Mucosa of descending colon (tissue), 3 donors: Measurements from ENCODE around the gene NEIL3. TPM values are rescaled to one million over a fixed set of nuclear protein-coding genes. Genes with fewer than 3 reads are reported as not detected.

Experiments used
- ATAC-seq: fragments of 200-7000 bp; cut with Tn5 transposase; one replicate; pipeline ENCODE4 v1.9.1; 2020; ENCODE audit warnings: mild to moderate bottlenecking, moderate library complexity
- DNase-seq, 3 donors: peaks; one replicate each; pipeline ENCODE4 v3.0.0-alpha.2; 2020
- H3K36me3 ChIP-seq: fragments of 200-600 bp; one replicate; pipeline ENCODE4 v1.8.0; 2021; ENCODE audit warnings: low read depth, mild to moderate bottlenecking
- H3K4me1 ChIP-seq: fragments of 200-600 bp; one replicate; pipeline ENCODE4 v1.8.0; 2021; ENCODE audit warnings: low read depth, mild to moderate bottlenecking
- H3K4me3 ChIP-seq: fragments of 200-600 bp; one replicate; pipeline ENCODE4 v1.8.0; 2021; ENCODE audit warnings: mild to moderate bottlenecking
- H3K9me3 ChIP-seq: fragments of 200-600 bp; one replicate; pipeline ENCODE4 v1.8.0; 2021; ENCODE audit warnings: mild to moderate bottlenecking
- CTCF ChIP-seq: fragments of 200-600 bp; IDR thresholded peaks from one replicate; pipeline ENCODE4 v1.8.0; 2022; ENCODE audit warnings: antibody characterized with exemption, mild to moderate bottlenecking
- intact Hi-C, 2 donors: fragments of 100-400 bp; cut with DNase I in 1 of 2; cut with micrococcal nuclease in 1 of 2; formaldehyde crosslinking; loops; one replicate each; pipeline versions ENCODE4 v1.11.0 to v1.11.1; 2022; cut with DNase I, micrococcal nuclease
- total RNA-seq, 3 donors: library from RNA; stranded (reverse); fragmentation: NEBNext Ultra II Directional in 2 of 3; extraction: Animal tissue kit (Norgen Biotek cat#: 25700) in 2 of 3; gene quantifications; one replicate each; pipeline versions ENCODE4 v1.2.1 to v1.2.4, GENCODE V29; 2021 to 2023
- donor health status: DM: no; HTN: no; CAD: no; lungs with moderate emphysema.
- donor health status: DM: no; HTN: no; CAD: no.
- donor health status: DM: no; HTN: yes; CAD: no.

Gene NEIL3
- total RNA-seq, 3 donors from 2014 or later = 0.76 to 3.2 (median 1.4) TPM

GRCh38 chr4:177267911-177268310, 41.8 kb upstream of the NEIL3 start:
- no peaks in the 10 kb centered on the region for H3K9me3 ChIP-seq
- DNase-seq = no peak
- intact Hi-C loops = no loop called here
- no peaks in the 10 kb centered on the region for H3K4me1 ChIP-seq
- no peak overlapping the region for H3K4me3 ChIP-seq
- ATAC-seq = no peak
- no peak for TF ChIP-seq CTCF
- H3K36me3 ChIP-seq = no peaks in the 10 kb centered on the region

GRCh38 chr4:177271091-177271490, 38.6 kb upstream of the NEIL3 start:
- DNase-seq = no peak
- no peak for TF ChIP-seq CTCF
- no peaks in the 10 kb centered on the region for H3K4me1 ChIP-seq
- no peaks in the 10 kb centered on the region for H3K9me3 ChIP-seq
- no peak for ATAC-seq
- no peak overlapping the region for H3K4me3 ChIP-seq
- intact Hi-C loops = no loop called here
- H3K36me3 ChIP-seq = no peaks in the 10 kb centered on the region

- DNase-seq (no peak), ATAC-seq (no peak)
- intact Hi-C loops = no loop called here
- H3K4me3 ChIP-seq = no peak overlapping the region
- H3K36me3 ChIP-seq = no peaks in the 10 kb centered on the region
- TF ChIP-seq CTCF = no peak
- H3K9me3 ChIP-seq = no peaks in the 10 kb centered on the region
- H3K4me1 ChIP-seq = no peaks in the 10 kb centered on the region
Measured at GRCh38 chr4:177271915-177272766, 37.5 kb upstream of the NEIL3 start.

- peaks cover under 1% of the 10 kb centered on the region for H3K4me1 ChIP-seq
- intact Hi-C loops = no loop called here
- DNase-seq = no peak
Measured at GRCh38 chr4:177275999-177276398, 33.7 kb upstream of the NEIL3 start.

GRCh38 chr4:177281351-177281909, 28.2 kb upstream of the NEIL3 start:
- ATAC-seq = no peak
- Histone ChIP-seq H3K36me3 (no peaks in the 10 kb centered on the region), H3K4me3 (no peak overlapping the region), H3K4me1 (peaks cover 4% of the 10 kb centered on the region), H3K9me3 (no peaks in the 10 kb centered on the region)
- no peak for TF ChIP-seq CTCF
- no peak for DNase-seq
- intact Hi-C loops = no loop called here

More at GRCh38 chr4:177275999-177276398, 33.7 kb upstream of the NEIL3 start:
- no peak for TF ChIP-seq CTCF
- Histone ChIP-seq H3K9me3 (no peaks in the 10 kb centered on the region), H3K36me3 (no peaks in the 10 kb centered on the region), H3K4me3 (no peak overlapping the region)
- no peak for ATAC-seq
